ENCODE data around the gene SARNP.
"Not testable (repeated sequence)": the region's sequence is repeated elsewhere in the genome, so short reads cannot be mapped to it uniquely, and the experiment has no call there.

SARNP gene

DNA sequence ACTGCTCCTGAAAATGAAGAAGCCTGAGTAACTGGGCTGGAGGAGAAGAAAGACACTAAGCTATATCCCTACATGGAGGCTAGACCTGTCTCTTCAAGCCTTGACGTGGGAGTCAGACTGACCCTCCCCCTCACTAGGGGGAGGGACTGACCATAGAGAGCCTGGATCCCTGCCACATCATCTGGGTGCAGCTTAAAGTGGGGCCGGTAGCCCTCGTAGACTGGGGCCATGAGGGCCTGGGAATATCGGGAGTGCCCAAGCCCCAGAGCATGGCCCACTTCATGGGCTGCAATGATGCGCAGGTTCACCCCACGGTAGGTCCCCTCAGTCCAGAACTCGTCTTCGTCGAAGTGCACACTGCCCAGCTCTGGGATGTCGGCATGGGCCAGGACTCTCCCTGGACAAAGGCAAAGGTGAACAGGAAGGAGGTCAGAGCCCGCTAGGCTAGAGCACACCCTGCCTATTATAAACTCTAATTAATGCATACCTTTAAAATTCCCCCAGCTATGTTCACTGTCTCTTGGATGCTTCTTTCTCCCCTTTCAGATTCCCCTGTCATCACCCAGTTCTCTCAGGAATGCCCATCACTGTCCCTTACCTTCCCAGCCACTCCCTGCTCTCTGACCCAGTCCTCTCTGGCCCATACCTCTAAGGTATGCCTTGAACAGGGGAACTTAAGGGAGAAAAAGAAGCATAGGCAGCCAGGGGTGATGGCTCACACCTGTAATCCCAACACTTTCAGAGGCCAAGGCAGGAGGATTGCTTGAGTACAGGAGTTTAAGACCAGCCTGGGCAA, 22.0 kb upstream of the SARNP start:
- no peak for DNase-seq

DNA sequence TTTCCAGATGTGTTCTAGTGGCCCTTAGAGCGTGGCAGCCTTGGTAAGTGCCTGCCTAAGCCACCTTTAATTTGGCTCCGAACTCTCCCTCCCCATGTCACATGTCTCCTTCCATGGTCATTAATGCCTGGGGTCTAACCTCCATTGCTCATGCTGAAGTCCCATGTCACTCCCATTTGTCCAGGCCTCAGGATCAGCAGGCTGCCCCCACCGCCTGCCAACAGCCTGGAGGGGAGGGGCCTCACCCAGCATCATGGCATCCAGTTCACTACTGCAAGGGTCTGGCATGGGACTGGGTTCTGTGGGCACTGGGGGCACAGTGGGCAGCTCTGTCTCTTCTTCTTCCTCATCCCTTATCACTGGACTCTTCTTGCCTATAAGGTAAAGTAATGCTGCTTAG, 20.8 kb upstream of the SARNP start:
- DNase-seq, result no peak

DNA sequence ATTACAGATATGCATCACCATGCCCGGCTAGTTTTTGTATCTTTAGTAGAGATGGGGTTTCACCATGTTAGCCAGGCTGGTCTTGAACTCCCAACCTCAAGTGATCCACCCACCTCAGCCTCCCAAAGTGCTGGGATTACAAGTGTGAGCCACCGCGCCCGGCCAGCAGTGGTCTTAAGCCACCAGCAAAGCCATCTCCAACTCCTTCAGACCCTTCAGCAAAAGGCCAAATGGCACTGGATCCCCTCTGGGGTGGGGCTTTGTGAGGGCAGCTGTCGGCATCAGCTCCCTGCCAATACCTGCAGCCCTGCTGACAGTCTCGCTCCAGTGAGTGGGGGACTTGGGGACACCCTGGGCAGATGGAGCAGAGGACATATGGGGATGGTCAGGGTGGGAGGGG, 16.9 kb upstream of the SARNP start:
- DNase-seq, result not testable (repeated sequence)

DNA sequence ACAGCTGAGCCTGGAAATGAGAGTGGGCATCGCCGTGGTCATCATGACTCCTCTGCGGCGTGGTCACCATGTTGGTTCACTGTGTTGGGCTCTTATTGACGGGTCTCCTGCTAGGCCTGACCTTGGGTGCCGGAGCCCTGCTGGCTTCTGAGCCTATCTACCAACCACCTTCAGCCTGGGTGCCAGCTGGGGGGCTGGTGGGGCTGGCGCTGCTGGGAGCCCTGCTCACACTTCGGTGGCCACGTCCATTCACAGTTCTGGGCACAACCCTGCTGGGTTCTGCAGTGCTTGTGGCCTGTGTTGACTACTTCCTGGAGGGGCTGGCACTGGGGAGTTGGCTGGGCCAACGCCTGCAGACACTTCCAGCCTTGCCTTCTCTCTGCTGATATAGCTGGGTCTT, 15.5 kb upstream of the SARNP start:
- no peak for DNase-seq

DNA sequence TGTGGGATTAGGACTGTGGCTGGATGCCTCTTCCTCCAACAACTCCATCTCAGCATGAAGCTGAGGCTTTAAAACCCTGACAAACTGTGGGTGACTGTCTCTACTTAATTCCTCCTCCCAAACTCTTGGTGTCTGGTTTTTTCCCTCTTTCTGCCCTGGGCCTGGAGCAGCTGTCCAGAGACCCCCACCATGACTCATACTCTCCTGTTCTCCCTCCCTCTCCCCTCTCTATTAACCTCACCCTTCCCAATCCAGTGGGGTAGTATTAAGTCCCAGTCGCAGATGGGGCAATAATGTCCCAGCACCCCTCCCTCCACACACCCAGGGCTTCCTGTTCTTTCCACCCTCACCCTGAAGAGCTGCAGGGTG, 13.9 kb upstream of the SARNP start:
- no peak for DNase-seq

DNA sequence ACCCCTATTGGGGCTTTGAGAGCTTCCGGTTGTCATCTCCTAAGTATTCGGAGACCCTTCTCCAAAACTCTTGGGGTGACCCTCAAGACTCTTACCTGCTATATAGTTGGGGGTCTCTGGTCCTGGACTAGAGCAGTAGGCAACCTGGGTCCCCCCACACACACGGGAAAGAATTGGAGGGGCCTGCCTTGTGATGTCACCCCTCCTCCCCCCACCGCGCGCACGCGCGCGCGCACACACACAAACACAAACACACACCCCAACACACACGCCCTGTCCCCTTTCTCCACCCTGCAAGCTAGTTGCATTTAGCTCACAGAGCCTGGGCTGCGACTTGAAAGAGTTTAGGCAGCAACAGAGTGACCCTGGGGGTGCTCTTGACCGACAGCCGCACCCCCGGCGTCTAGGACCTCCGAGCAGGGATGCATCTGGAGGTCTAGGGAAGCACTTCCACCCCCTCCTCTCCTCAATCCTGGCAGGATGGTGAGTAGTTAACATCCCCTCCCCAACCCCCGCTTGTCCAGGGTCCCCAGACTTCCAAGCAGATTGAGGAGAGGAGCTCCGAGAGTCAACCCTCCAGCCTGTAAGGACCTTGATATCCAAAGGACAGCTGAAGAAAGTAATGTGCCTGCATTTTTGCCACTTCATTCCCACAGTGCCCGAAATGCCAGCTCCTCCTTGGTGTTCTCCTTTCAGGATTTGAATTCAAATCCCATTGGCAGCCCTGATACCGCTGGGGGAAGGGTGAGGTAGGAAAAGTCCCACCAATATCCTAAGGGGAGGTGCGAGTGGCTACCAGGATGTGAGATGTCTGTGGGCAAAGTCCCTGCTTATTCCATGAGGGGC, 13.3 kb upstream of the SARNP start:
- DNase-seq, result peak in 4 of 5 experiments; percentile 16 to 85 (median 25)

DNA sequence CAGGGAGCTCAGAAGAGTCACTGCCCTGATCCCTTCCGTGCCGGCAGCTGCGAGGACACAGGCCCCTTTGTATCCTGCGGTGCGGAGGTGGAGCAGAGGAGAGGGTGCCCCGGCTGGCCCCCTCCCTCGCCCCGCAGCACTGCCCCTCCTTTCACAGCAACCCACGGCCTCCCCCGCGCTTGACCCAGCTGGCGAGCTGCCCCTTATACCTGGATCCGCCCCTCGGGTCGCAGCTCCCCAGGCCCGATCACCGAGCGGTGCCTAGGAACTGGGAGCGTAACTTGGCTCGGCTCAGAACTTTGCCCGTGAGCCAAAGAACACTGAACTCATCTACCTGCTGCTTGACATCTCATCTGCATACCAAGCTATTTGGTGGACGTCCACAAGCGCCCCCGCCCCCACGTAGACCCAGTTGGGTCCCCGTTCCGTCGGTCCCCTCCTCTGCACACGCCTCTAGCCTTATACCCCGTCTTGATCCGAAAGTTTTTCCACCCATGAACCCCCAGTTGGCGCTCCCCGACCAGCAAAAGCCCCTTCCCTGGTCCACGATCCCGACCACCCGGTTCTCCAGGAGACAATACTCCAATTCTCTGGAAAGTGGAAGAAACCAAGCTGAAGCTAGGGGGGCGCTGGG, 12.6 kb upstream of the SARNP start:
- DNase-seq, result peak in 3 of 5 experiments; percentile 6 to 58 (median 16)

DNA sequence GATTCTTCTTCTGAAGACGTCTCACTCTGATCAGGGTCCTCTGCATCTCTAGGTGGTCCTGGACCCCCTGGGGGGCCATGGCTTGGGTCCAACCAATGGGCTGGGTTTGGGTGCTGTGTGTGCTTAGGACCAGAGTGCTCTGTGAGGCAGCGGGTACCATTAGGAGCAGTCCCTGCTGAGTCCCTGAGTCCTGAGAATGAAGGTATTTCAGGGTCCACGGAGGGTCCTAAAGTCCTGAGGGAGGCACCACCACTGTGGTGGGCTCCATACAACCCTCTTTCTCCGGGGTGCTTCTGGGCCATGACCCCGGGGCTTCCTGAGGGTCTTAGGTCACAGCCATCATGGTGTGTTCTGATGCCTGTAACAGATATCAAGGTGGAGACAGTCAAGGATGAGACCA, 10.8 kb upstream of the SARNP start:
- no peak for DNase-seq

DNA sequence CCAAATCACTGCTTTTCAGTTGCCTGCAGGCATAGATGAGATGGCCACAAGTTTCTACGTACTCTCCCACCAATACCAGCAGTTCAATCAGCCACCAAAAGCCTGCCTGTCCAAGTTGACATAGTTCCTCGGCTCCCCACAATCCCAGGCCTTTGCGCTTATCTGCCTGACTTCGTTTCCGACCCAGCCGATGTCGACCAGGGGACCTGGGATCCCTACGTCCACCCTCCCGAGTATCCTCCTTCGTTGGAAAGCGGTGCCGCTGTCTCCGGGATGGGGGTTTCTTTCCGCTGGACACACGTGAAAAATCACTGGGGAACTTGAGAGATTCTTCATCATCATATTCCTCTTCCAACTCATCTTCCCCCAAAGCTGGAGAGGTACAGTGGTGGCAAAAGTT, 10.3 kb upstream of the SARNP start:
- no peak for DNase-seq

DNA sequence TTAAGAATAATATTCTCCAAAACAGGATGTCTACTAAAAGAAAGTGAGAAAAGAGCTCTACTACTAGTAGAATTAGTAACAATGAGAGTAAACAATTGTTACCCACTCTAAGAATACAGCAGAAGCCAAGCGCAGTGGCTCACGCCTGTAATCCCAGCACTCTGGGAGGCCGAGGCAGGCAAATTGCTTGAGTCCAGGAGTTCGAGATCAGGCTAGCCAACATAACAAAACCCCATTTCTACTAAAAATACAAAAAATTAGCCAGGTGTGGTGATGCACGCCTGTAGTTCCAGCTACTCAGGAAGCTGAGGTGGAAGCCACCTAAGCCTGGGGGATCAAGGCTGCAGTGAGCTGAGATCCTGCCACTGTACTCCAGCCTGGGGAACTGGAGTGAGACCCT, 7.2 kb upstream of the SARNP start:
- no peak for DNase-seq

DNA sequence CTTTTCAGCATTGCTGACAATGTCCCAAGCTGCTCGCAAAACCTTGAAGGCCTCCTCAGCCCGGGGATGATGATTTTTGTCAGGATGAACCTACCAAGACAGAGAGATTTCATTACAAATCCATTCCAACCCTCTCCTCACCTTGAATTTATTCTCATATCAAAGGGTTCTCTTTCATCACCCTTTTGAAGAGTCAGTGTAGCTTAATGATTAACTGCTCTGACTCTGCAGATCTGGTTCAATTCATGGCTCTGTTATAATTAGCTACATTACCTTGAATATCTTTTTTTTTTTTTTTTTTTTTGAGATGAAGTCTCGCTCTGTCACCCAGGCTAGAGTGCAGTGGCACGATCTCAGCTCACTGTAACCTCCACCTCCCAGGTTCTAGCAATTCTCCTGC, 5.9 kb upstream of the SARNP start:
- DNase-seq, result no peak

DNA sequence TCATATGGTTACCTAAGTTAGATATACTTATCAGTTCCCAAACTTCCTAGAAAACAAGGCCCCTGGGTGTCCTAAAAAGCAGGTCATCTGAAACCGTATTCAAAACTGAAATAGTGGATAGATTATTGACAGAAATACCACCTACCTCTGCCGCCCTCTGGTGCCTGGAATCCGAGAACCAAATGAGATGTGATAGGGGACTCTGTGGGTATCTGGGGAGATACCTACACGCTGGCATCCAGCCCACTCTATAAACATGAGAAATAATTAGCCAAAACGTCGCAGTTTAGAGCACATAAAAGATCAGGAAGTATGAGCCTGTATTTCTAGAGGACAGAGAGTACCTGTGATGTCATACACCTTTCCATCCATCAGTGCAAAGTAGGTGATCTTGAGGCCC, 4.7 kb upstream of the SARNP start:
- no peak for DNase-seq

DNA sequence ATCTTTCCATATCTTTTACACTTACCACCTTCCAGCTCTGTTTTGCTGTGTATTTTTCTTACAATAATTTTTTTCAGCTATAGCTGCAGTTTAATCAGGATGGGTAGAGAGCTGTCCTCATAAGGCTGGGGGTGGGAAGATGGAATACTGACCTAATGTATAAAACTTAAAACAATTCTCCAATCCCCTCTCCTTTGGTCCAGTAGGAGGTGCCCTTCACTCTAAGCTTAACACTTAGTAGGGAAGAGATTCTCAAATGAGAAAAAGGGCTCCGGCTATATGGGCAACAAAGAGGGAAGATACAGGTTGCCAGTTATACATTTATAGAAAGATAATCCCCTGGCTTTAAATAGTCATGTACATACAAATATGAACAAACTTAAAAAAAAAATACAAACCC, 3.2 kb upstream of the SARNP start:
- no peak for DNase-seq

DNA sequence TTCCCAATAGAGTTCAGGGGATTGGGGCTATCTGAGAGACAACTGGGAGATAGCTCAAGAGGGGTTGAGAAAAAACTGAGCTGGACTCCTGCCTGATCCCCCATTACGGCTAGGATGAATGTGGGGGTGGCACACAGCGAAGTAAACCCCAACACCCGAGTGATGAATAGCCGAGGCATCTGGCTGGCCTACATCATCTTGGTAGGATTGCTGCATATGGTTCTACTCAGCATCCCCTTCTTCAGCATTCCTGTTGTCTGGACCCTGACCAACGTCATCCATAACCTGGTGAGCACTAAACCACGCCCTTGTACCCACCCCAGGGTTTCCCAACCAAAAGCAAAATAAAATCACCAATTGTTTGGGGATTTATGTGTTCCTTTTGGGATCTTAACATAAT, 1.4 kb upstream of the SARNP start:
- DNase-seq, result no peak

DNA sequence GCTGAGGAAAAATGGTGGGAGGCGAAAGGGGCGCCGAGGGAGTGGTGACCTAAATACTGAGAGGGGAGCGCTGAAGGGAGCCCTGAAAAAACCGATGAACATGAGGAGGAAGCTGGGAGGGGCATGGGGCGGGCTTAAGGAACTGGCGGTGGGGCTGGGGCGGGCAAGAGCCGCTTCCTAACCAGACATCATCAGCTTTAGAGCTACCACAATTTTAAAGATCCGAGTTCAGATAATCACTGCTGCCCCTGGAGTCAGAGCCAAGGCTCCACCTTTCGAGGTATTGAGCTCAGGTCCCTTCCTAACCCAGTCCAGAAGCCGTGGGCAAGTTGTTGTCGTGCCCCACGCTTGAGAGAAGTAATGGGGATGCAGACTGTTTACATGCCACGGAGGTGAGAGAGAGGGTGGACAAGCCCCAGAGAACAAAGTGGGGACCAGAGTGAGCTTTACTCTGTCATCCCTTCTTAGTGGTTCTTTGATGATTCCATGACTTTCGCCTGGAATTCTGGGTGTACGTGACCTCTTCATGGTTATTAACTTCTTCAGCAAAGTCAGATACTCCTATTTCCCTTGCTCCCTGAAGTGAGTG, 710 bp upstream of the SARNP start:
- DNase-seq, result peak in 1 of 5 experiments; percentile 92

DNA sequence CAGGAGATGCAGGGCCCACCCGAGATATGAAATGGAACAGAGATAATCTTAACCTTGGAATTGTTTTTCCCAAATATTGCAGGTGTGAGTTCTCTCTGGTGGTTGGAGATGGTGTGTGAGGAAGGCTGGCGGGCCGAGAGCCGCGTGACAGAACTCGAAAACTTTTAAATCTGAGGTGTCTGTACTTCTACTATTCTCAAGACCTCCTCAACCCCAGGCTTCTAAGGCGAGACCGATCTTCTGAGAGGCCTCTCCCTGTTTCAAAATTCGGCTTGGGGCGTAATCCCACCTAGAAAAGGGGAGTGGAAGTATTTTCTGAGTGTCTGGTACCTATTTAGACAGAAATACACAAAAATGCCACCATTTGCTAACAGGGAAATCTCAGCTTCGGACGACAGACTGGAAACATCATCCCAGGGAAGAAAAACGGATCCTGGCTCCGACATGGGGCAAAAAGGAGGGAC, 611 bp downstream of the SARNP start:
- no peak for DNase-seq

DNA sequence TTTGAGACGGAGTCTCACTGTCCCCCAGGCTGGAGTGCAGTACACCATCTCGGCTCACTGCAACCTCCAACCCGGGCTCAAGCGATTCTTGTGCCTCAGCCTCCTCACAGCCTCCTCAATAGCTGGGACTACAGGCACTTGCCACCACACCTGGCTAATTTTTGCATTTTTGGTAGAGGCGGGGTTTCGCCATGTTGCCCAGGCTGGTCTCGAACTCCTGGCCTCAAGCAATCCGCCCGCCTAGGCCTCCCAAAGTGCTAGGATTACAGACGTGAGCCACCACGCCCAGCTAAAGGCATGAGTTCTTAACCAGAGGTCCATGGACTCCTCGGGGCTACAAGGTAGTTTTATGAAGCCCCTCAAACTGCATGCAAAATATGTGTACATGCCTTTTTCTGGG, 2.1 kb downstream of the SARNP start:
- no peak for DNase-seq

DNA sequence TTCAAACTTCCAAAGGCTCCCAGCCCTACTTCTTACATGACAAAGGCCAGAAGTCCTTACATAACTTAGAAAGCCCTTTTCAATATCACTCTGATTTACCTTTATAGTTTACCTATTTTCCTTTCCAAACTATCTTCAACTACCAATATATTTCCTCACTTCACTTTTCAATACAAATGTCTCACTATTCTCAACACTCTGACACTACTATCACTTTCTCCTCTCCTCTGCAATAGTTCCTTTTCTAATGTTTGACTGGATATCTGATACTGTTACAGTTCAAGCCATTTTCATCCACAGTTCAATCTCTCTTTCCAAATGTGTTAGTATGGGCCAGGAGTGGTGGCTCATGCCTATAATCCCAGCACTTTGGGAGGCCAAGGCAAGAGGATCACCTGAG, 3.3 kb downstream of the SARNP start:
- DNase-seq, result no peak

DNA sequence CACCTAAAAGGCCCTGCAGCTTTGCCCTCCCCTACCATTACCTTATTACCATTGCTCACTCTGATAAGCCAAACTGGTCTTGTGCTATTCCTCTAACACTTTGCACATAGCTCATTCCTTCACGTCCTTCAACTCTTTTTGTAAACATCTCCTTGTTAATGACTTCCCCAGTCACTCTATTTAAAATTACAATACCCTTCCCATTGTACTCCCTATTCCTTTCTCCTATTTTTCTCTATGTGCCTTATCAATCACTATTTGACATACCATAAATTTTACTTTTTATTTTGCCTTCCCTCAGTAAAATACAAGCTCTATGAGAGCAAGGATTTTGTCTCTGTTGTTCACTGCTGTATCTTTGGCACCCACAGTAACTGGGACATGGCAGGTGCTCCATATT, 5.4 kb downstream of the SARNP start:
- DNase-seq, result no peak

DNA sequence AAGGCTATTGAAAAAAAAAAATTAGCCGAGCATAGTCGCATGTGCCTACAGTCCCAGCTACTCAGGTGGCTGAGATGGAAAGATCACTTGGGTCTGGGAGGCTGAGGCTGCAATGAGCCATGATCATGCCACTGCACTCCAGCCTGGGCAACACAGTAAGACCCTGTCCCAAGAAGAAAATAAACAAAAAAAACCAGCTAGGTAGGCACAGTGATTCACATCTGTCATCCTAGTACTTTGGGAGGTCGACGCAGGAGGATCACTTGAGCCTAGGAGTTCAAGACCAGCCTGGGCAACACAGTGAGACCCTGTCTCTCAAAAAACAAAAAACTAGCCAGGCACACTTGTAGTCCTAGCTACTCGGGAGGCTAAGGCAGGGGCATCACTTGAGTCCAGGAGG, 8.2 kb downstream of the SARNP start:
- no peak for DNase-seq

DNA sequence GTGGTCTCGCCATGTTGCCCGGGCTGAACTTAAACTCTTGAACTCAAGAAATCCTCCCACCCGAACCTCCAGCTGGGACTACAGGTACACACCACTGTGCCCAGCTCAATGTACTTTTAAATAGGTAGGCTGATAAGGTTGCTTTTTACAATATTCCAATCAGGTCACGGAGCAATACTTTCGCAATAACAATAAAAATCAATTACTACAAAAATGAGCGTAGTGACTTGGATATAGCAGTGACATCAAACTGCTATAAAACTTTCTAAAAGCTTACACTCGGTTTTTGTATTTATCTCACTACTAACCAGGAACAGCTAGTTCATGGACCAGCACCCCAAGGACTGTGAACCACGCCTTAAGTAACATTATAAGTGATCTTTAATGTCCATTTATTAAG, 10.5 kb downstream of the SARNP start:
- no peak for DNase-seq

DNA sequence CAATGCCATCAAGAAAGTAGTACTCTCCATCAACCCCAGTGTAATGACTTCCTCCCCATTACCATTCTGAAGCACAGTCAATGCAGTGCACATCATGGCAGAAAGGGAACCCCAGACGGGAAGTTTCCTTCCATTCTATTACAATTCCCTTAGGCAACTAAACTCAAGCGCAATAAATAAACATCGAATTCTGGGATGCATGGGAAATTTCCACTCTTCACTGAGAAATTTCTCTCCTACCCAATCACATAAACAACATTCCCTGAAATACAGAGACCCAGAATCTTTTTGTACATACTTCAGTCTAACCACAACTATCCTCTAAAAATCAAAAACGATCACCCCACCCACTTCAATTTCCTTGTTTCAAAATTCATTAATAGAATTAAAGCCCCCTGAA, 20.0 kb downstream of the SARNP start:
- DNase-seq, result no peak

DNA sequence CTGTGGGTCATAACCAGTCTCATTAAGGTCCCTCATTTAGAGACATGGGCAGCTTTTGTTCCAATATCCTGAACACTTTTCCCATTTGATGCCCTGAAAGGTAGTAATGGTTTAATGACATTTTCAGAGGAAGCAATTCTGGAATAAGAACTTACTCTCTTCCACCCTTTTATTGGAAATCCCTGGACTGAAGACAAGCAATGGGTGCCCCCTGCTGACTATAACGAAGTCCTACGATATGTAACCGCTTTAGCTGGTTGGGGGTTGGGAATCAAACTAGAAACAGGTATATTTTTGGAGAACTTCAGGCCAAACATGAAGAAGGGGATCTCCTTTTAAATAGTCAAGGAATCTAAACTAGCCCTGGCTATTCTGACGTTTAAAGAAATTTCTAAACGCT, 20.5 kb downstream of the SARNP start:
- peak in 1 of 5 experiments; percentile 35 for DNase-seq

All from T-helper 2 cell (primary cell).